Measurements from ENCODE around the gene IL4. TPM values are rescaled to one million over a fixed set of nuclear protein-coding genes. Genes with fewer than 3 reads are reported as not detected.

Gene IL4
- total and polyA plus RNA-seq, 3 donors from 2014 or later, result not detected

DNA sequence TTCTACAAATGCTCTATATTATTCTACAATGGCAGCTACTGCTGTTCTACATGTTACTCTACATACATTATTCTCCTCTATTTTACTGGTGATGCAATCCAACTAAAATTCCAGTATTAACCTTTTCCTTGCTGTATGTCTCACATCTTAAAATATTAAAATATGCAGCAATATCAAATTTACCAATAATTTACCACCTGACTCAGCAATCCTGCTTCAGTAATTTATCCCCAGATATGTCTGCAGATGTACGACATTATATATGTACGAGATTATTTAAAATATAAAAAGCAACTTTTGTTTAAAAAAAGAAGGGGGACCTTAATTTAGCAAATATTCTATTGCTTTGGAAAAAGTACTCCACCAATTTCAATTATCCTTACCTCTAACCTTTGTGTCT is 52.0 kb downstream of the IL4 start:
- TF ChIP-seq CTCF (IDR thresholded peaks at IDR 0.05) (no peak), POLR2A (IDR thresholded peaks at IDR 0.05) (no peak)
- Histone ChIP-seq H3K27me3 (no peaks in the 10 kb centered on the region), H3K4me1 (no peaks in the 10 kb centered on the region), H3K9me3 (no peaks in the 10 kb centered on the region), H3K4me3 (no peak overlapping the region), H3K36me3 (ENCODE audit: low read depth, missing control alignments) (no peaks in the 10 kb centered on the region), H3K27ac (no peak overlapping the region)
- intact Hi-C loops (cut with DNase I; ENCODE audit: low total_unique reads), result no loop called here
- 96 to 98% methylated on average over 2 of the region's 2 CpGs for WGBS, 2 donors
- DNase-seq, result no peak

- 90 to 98% methylated on average over 10 of the region's 10 CpGs for WGBS, 2 donors
- Histone ChIP-seq H3K4me1 (no peaks in the 10 kb centered on the region), H3K27ac (no peak overlapping the region), H3K9me3 (no peaks in the 10 kb centered on the region), H3K4me3 (no peak overlapping the region), H3K27me3 (no peaks in the 10 kb centered on the region), H3K36me3 (ENCODE audit: low read depth, missing control alignments) (no peaks in the 10 kb centered on the region)
- TF ChIP-seq POLR2A (IDR thresholded peaks at IDR 0.05) (no peak), CTCF (IDR thresholded peaks at IDR 0.05) (no peak)
- DNase-seq, result no peak
- intact Hi-C loops (cut with DNase I; ENCODE audit: low total_unique reads), result no loop called here
Measured at GRCh38 chr5:132729896-132730295, 56.1 kb downstream of the IL4 start.

Other genes starting within 250 kb of the IL4 start
- gene IRF1, start 183.2 kb upstream of the IL4 start, total RNA-seq, result 10 to 100 TPM; 20.2 to 22.5 TPM
- gene IRF1, start 183.2 kb upstream of the IL4 start, polyA plus RNA-seq (ENCODE audit: insufficient read depth, low read depth, low replicate concordance), result 31.7 TPM
- 10 to 100 TPM in 1 of 2 donors, 1 to 10 TPM in 1; 2.2 to 12.4 TPM for gene IL5, start 130.5 kb upstream of the IL4 start, total RNA-seq
- 5.4 TPM for gene IL5, start 130.5 kb upstream of the IL4 start, polyA plus RNA-seq (ENCODE audit: insufficient read depth, low read depth, low replicate concordance)
- 10 to 100 TPM; 38.6 to 41.6 TPM for gene RAD50, start 117.0 kb upstream of the IL4 start, total RNA-seq
- 5.0 TPM for gene RAD50, start 117.0 kb upstream of the IL4 start, polyA plus RNA-seq (ENCODE audit: insufficient read depth, low read depth, low replicate concordance)
- 10 to 100 TPM; 17.3 to 25.0 TPM for gene IL13, start 15.8 kb upstream of the IL4 start, total RNA-seq
- gene IL13, start 15.8 kb upstream of the IL4 start, polyA plus RNA-seq (ENCODE audit: insufficient read depth, low read depth, low replicate concordance), result 73.4 TPM
- gene KIF3A, start 63.6 kb downstream of the IL4 start, total RNA-seq, result 10 to 100 TPM; 30.8 to 38.6 TPM
- gene KIF3A, start 63.6 kb downstream of the IL4 start, polyA plus RNA-seq (ENCODE audit: insufficient read depth, low read depth, low replicate concordance), result 23.2 TPM
- 1 to 10 TPM; 2.7 to 4.5 TPM for gene CCNI2, start 73.4 kb downstream of the IL4 start, total RNA-seq
- gene CCNI2, start 73.4 kb downstream of the IL4 start, polyA plus RNA-seq (ENCODE audit: insufficient read depth, low read depth, low replicate concordance), result 1.1 TPM
- 10 to 100 TPM; 12.4 to 13.9 TPM for gene SEPTIN8, start 103.2 kb downstream of the IL4 start, total RNA-seq
- gene SEPTIN8, start 103.2 kb downstream of the IL4 start, polyA plus RNA-seq (ENCODE audit: insufficient read depth, low read depth, low replicate concordance), result 16.4 TPM
- 1 to 10 TPM; 1.2 to 1.3 TPM for gene SOWAHA, start 139.3 kb downstream of the IL4 start, total RNA-seq
- gene SOWAHA, start 139.3 kb downstream of the IL4 start, polyA plus RNA-seq (ENCODE audit: insufficient read depth, low read depth, low replicate concordance), result 0.46 TPM
- gene SHROOM1, start 156.7 kb downstream of the IL4 start, total RNA-seq, result 1 to 10 TPM; 9.0 to 9.6 TPM
- 2.1 TPM for gene SHROOM1, start 156.7 kb downstream of the IL4 start, polyA plus RNA-seq (ENCODE audit: insufficient read depth, low read depth, low replicate concordance)
- gene GDF9, start 192.5 kb downstream of the IL4 start, total RNA-seq, result 10 to 100 TPM in 1 of 2 donors, 1 to 10 TPM in 1; 5.7 to 13.5 TPM
- 14.2 TPM for gene GDF9, start 192.5 kb downstream of the IL4 start, polyA plus RNA-seq (ENCODE audit: insufficient read depth, low read depth, low replicate concordance)
- 100 to 1,000 TPM; 154 to 171 TPM for gene UQCRQ, start 192.7 kb downstream of the IL4 start, total RNA-seq
- gene UQCRQ, start 192.7 kb downstream of the IL4 start, polyA plus RNA-seq (ENCODE audit: insufficient read depth, low read depth, low replicate concordance), result 167 TPM
- gene LEAP2, start 199.7 kb downstream of the IL4 start, total RNA-seq, result 1 to 10 TPM; 1.8 to 4.1 TPM
- gene LEAP2, start 199.7 kb downstream of the IL4 start, polyA plus RNA-seq (ENCODE audit: insufficient read depth, low read depth, low replicate concordance), result 3.6 TPM